HL-60 (cell line): ENCODE results near the gene DESI1.
A peak's percentile ranks its signal among the peaks of the same experiment; 100 is the strongest.
"Not testable (repeated sequence)": the region's sequence is repeated elsewhere in the genome, so short reads cannot be mapped to it uniquely, and the experiment has no call there.

Experiments used
- DNase-seq, 2 experiments: peaks; one replicate each; pipeline ENCODE4 v3.0.0-alpha.2; 2010 to 2020; ENCODE audit warnings: low read depth in 1 of 2, low spot score in 1 of 2
- H3K27ac ChIP-seq: fragments of 250-450 bp; sonication (Bioruptor Pico); replicated peaks from 2 replicates; pipeline ENCODE4 v1.5.1; 2020; ENCODE audit warnings: mild to moderate bottlenecking, moderate library complexity
- H3K27me3 ChIP-seq: fragments of 250-450 bp; sonication (Bioruptor Pico); 2 replicates; pipeline ENCODE4 v1.5.1; 2021; ENCODE audit warnings: mild to moderate bottlenecking, moderate library complexity; ENCODE audit not compliant: insufficient read depth, poor library complexity, severe bottlenecking
- H3K4me3 ChIP-seq: replicated peaks from 2 replicates; pipeline ENCODE4 v1.5.1; 2011; ENCODE audit warnings: mild to moderate bottlenecking, control low read depth, low read length; ENCODE audit not compliant: insufficient read depth
- GABPA ChIP-seq: IDR thresholded peaks from 2 replicates; pipeline ENCODE4 v1.6.1; 2012; ENCODE audit warnings: low read depth
- POLR2AphosphoS5 ChIP-seq: IDR thresholded peaks from 2 replicates; pipeline ENCODE4 v1.6.1; 2012; ENCODE audit warnings: low read depth
- SPI1 ChIP-seq: IDR thresholded peaks from 2 replicates; pipeline ENCODE4 v1.6.1; 2012; ENCODE audit warnings: low read depth, mild to moderate bottlenecking, borderline replicate concordance
- TF ChIP-seq, protein P1 (sequence below): IDR thresholded peaks from one replicate; pipeline ENCODE4 v1.5.1; 2011; ENCODE audit warnings: low read length, control low read depth, inconsistent platforms; ENCODE audit not compliant: insufficient read depth
- TF ChIP-seq, protein P2 (sequence below): IDR thresholded peaks from 2 replicates; pipeline ENCODE4 v1.6.1; 2012; ENCODE audit warnings: low read depth; ENCODE audit not compliant: insufficient replicate concordance

DESI1 gene

DNA sequence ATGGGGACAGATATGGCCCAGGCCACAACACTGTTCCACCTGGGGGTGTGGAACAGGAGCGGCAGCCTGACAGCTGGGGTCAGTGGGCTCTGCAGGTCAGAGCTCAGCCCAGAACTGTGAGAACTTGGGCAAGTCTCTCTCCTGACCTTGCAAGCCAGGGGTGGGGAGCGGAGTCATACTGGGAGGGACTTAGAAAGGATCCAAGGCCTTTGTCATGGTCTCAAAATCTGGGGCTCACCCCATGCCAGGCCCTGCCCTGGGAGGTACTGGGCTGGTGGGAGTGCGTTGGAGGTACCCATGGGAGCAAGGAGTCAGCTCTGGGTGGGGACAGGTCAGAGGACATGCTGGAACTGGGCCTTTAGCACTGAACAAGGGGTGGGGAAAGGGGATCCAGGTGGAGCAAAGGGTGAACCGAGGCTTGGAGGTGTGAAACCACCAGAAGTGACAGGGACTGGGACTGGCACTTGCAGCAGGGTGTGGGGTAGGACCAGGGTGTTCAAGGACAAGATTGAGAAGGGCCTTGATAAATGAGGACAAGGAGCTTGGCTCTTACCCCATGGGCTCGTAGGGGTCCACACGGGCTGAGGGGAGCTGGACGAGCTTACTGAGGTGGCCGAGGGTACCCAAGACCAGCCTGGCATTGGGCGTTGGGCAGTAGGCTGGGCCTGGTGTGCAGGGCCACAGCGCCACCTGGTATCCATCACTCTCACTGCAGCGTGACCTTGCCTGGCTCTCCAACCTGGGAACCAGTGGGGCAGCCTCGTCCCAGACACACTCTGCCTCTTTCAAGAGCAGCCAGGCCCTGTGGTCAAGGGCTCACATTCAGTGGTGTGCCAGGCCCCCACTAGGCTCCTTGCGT is 23.8 kb downstream of the DESI1 start:
- Histone ChIP-seq H3K27ac (no peak overlapping the region), H3K27me3 (no peaks in the 10 kb centered on the region), H3K4me3 (no peak overlapping the region)
- TF ChIP-seq, protein P1, sequence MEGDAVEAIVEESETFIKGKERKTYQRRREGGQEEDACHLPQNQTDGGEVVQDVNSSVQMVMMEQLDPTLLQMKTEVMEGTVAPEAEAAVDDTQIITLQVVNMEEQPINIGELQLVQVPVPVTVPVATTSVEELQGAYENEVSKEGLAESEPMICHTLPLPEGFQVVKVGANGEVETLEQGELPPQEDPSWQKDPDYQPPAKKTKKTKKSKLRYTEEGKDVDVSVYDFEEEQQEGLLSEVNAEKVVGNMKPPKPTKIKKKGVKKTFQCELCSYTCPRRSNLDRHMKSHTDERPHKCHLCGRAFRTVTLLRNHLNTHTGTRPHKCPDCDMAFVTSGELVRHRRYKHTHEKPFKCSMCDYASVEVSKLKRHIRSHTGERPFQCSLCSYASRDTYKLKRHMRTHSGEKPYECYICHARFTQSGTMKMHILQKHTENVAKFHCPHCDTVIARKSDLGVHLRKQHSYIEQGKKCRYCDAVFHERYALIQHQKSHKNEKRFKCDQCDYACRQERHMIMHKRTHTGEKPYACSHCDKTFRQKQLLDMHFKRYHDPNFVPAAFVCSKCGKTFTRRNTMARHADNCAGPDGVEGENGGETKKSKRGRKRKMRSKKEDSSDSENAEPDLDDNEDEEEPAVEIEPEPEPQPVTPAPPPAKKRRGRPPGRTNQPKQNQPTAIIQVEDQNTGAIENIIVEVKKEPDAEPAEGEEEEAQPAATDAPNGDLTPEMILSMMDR, result peak; percentile 91
- peak; percentile 27; the same call in 1 of the 2 replicates for TF ChIP-seq POLR2AphosphoS5
- no peak for TF ChIP-seq SPI1
- TF ChIP-seq, protein P2, sequence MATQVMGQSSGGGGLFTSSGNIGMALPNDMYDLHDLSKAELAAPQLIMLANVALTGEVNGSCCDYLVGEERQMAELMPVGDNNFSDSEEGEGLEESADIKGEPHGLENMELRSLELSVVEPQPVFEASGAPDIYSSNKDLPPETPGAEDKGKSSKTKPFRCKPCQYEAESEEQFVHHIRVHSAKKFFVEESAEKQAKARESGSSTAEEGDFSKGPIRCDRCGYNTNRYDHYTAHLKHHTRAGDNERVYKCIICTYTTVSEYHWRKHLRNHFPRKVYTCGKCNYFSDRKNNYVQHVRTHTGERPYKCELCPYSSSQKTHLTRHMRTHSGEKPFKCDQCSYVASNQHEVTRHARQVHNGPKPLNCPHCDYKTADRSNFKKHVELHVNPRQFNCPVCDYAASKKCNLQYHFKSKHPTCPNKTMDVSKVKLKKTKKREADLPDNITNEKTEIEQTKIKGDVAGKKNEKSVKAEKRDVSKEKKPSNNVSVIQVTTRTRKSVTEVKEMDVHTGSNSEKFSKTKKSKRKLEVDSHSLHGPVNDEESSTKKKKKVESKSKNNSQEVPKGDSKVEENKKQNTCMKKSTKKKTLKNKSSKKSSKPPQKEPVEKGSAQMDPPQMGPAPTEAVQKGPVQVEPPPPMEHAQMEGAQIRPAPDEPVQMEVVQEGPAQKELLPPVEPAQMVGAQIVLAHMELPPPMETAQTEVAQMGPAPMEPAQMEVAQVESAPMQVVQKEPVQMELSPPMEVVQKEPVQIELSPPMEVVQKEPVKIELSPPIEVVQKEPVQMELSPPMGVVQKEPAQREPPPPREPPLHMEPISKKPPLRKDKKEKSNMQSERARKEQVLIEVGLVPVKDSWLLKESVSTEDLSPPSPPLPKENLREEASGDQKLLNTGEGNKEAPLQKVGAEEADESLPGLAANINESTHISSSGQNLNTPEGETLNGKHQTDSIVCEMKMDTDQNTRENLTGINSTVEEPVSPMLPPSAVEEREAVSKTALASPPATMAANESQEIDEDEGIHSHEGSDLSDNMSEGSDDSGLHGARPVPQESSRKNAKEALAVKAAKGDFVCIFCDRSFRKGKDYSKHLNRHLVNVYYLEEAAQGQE, result no peak
- DNase-seq, result peak; percentile 30 to 61

DNA sequence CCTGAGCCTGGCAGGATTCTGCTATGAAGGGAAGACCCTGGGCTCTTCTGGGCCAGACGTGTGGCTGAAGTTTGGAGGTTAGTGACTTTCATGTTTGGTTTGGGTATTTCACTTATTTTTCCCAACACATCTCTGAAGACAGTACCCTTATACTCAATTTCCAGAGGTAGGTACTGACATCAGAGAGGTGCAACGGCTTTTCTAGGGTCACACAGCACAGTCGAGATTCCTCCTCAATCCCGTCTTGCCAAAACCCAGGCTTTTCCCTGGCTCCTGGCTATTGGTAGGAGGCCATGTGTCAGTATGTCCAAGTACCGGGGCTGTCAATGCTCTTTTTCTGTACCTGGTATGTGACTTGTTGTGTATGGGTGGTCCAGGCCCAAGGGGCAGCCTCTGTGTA is 25.1 kb downstream of the DESI1 start:
- no peaks in the 10 kb centered on the region for H3K27me3 ChIP-seq
- no peak overlapping the region for H3K4me3 ChIP-seq
- no peak for DNase-seq
- no peak for TF ChIP-seq SPI1
- TF ChIP-seq, protein P2, result no peak
- H3K27ac ChIP-seq, result no peak overlapping the region

DNA sequence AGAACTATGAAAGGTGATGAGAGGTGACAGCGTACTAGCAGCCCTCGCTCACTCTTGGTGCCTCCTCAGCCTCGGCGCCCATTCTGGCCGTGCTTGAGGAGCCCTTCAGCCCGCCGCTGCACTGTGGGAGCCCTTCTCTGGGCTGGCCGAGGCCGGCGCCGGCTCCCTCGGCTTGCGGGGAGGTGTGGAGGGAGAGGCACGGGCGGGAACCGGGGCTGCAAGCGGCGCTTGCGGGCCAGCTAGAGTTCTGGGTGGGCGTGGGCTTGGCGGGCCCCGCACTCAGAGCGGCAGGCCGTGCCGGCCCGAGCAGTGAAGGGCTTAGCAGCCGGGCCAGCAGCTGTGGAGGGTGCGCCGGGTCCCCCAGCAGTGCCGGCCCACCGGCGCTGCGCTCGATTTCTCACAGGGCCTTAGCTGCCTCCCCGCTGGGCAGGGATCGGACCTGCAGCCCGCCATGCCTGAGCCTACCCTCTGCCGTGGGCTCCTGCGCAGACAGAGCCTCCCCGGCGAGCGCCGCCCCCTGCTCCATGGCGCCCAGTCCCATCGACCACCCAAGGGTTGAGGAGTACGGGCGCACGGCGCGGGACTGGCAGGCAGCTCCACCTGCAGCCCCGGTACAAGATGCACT is 27.4 kb downstream of the DESI1 start:
- not testable (repeated sequence) for H3K4me3 ChIP-seq

DNA sequence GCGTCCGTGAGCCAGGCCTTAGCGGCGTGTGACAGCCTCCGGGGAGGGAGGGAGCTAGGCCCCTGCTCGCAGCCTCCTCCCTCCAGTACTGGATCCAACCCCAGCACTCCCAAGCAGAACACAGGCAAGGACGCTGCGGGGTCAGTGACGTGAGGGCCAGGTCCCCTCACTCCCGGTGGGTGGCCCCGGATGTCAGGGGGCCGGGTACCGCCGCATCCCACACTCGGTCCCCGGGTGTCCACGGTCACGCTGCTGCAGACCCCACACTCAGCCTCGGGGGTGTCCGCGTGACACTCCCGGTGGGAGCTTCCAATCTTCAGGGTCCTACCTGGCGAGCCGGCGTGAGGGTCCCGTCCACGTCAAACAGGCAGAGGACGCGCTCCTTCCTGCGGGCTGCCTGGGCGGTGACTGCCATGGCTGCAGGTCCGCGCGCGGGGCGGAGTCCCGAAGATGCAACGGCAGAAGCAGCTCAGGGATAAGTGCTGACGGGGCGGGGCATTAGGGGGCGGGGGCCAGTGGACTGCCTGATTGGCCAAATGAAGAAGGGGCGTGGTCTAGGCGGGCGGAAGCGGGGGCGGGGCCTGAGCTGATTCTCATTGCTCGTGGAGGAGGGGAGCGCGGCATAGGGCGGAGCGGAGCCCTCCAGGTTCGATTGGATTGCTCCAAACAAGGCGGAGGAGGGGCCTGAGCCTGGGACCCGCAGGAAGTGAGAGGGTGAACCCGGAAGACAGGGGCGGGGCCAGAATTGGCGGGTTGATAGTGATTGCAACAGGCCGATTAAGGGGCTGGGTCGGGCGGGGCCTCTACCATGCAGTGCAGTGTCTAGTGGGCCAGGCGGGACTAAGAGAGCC is 31.2 kb downstream of the DESI1 start, which contains the start of gene PMM1:
TSS of gene PMM1 (minus strand) at position 450 of the 851 bp plus-strand sequence. CDS start at position 415, 35 bp downstream.
- TF ChIP-seq, protein P1, result no peak
- TF ChIP-seq SPI1 (peak; percentile 41; the same call in 1 of the 2 replicates), GABPA (peak; percentile 54), POLR2AphosphoS5 (peak; percentile 55)
- TF ChIP-seq, protein P2, result peak; percentile 18
- Histone ChIP-seq H3K4me3 (peak within 1 kb of the TSS; percentile 99), H3K27me3 (no peaks in the 10 kb centered on the region), H3K27ac (peak within 1 kb of the TSS; percentile 75)
- peak; percentile 99 to 100 for DNase-seq

More for the DNA sequence above, 27.4 kb downstream of the DESI1 start:
- H3K27ac ChIP-seq, DNase-seq, H3K27me3 ChIP-seq: not testable (repeated sequence)
